ENCODE measurements around the gene RABEP1.

RABEP1 gene

GRCh38 chr17:5260542-5260941, 21.5 kb upstream of the RABEP1 start:
- Histone ChIP-seq H3K36me3 (ENCODE audit: control insufficient read depth, insufficient read depth, low read length) (no peaks in the 10 kb centered on the region), H3K9me3 (ENCODE audit: control insufficient read depth, low read length) (no peaks in the 10 kb centered on the region), H2AFZ (no peak overlapping the region), H3K4me2 (ENCODE audit: low read length) (no peak overlapping the region), H3K27me3 (ENCODE audit: control insufficient read depth, insufficient read depth, low read length) (no peaks in the 10 kb centered on the region), H3K79me2 (no peaks in the 10 kb centered on the region), H3K4me3 (ENCODE audit: low read depth, low read length) (no peak overlapping the region), H3K9ac (no peak overlapping the region), H3K27ac (no peak overlapping the region), H3K4me1 (no peaks in the 10 kb centered on the region)
- TF ChIP-seq CTCF (IDR thresholded peaks at IDR 0.05), result no peak

DNA sequence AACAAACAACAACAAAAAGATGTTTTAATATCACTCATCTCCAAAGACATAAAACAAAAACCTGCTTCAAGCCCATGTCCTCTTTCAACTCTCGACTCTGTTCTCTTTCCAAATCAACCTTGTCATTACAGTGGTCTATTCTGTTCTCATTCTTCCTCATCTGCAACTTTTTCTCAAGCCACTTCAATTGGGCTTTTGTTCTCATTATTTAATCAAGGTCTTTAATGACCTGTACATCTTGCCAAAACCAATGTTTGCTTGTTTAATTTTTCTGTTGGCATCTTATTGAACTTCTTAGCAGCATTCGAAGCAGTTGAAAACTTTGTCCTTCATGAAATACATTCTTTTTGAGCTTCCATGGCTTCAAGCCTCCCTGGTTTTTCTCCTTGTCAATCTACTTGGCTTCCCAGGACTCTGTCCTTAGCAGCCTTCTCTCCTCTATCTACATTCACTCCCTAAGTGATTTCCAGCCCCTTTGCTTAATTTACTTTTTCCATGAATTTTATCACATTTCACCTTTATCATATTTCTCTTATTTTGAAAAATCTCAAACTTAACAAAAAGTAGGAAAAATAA, 19.6 kb upstream of the RABEP1 start:
- Histone ChIP-seq H3K79me2 (no peaks in the 10 kb centered on the region), H3K4me2 (ENCODE audit: low read length) (no peak overlapping the region), H3K4me1 (no peaks in the 10 kb centered on the region), H2AFZ (no peak overlapping the region), H3K36me3 (ENCODE audit: control insufficient read depth, insufficient read depth, low read length) (no peaks in the 10 kb centered on the region), H3K9me3 (ENCODE audit: control insufficient read depth, low read length) (no peaks in the 10 kb centered on the region), H3K27me3 (ENCODE audit: control insufficient read depth, insufficient read depth, low read length) (no peaks in the 10 kb centered on the region), H3K9ac (no peak overlapping the region), H3K4me3 (ENCODE audit: low read depth, low read length) (no peak overlapping the region), H3K27ac (no peak overlapping the region)
- no peak for TF ChIP-seq CTCF (IDR thresholded peaks at IDR 0.05)

DNA sequence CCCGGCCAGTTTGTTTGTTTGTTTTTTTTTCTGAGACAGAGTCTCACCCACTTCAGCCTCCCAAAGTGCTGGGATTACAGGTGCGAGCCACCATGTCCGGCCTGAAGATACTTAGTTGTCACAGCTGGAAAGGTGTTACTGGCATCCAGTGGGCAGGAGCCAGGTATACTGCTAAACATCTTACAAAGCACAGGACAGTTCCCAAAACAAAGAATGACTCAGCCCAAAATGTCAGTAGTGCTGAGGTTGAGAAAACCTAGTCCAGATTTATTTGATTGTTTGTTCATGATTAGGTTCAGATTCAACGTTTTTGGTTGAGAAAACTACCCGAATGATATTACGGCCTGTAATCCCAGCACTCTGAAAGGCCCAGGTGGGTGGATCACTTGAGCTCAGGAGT, 18.6 kb upstream of the RABEP1 start:
- H3K4me2 ChIP-seq (ENCODE audit: low read length), result no peak overlapping the region
- no peak for TF ChIP-seq CTCF (IDR thresholded peaks at IDR 0.05)
- no peak overlapping the region for H2AFZ ChIP-seq
- H3K27ac ChIP-seq, result no peak overlapping the region
- no peaks in the 10 kb centered on the region for H3K27me3 ChIP-seq (ENCODE audit: control insufficient read depth, insufficient read depth, low read length)
- H3K36me3 ChIP-seq (ENCODE audit: control insufficient read depth, insufficient read depth, low read length), result no peaks in the 10 kb centered on the region
- no peaks in the 10 kb centered on the region for H3K79me2 ChIP-seq
- no peaks in the 10 kb centered on the region for H3K9me3 ChIP-seq (ENCODE audit: control insufficient read depth, low read length)
- no peak overlapping the region for H3K9ac ChIP-seq
- no peak overlapping the region for H3K4me3 ChIP-seq (ENCODE audit: low read depth, low read length)
- H3K4me1 ChIP-seq, result no peaks in the 10 kb centered on the region

GRCh38 chr17:5264893-5265292, 17.2 kb upstream of the RABEP1 start:
- Histone ChIP-seq H3K36me3 (ENCODE audit: control insufficient read depth, insufficient read depth, low read length) (no peaks in the 10 kb centered on the region), H3K27ac (no peak overlapping the region), H2AFZ (no peak overlapping the region), H3K9ac (no peak overlapping the region), H3K9me3 (ENCODE audit: control insufficient read depth, low read length) (no peaks in the 10 kb centered on the region), H3K27me3 (ENCODE audit: control insufficient read depth, insufficient read depth, low read length) (no peaks in the 10 kb centered on the region), H3K4me3 (ENCODE audit: low read depth, low read length) (no peak overlapping the region), H3K4me1 (no peaks in the 10 kb centered on the region), H3K79me2 (no peaks in the 10 kb centered on the region), H3K4me2 (ENCODE audit: low read length) (no peak overlapping the region)
- TF ChIP-seq CTCF (IDR thresholded peaks at IDR 0.05), result no peak

DNA sequence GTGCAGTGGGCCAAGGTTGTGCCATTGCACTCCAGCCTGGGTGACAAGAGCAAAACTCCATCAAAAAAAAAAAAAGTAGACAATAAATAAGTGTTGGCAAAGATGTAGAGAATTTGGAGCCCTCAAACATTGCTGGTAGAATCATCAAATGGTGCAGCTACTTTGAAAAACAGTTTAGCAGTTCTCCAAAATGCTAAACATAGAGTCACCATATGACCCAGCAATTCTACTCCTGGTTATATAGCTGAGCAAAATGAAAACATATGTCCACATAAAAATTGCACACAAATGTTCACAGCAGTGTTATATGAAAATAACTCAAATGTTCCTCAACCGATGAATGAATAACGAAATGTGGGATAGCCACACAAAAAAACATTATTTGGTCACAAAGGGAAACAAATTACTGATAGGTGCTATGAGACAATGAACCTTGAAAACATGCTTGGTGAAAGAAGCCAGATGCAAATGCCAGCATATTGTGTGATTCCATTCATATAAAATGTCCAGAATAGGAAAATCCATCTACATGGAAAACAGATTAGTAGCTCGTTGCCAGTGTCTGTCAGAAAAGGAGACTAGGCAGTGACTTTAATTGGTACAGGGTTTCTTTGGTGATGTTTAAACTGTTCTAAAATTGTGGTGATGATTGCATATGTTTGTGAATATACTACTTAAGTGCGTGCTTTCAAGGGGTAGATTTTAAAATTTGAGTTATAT, 12.7 kb upstream of the RABEP1 start:
- no peak overlapping the region for H3K9ac ChIP-seq
- no peak overlapping the region for H3K27ac ChIP-seq
- H3K4me1 ChIP-seq, result no peaks in the 10 kb centered on the region
- no peak overlapping the region for H3K4me2 ChIP-seq (ENCODE audit: low read length)
- H3K27me3 ChIP-seq (ENCODE audit: control insufficient read depth, insufficient read depth, low read length), result no peaks in the 10 kb centered on the region
- no peak overlapping the region for H3K4me3 ChIP-seq (ENCODE audit: low read depth, low read length)
- no peak overlapping the region for H2AFZ ChIP-seq
- no peaks in the 10 kb centered on the region for H3K36me3 ChIP-seq (ENCODE audit: control insufficient read depth, insufficient read depth, low read length)
- TF ChIP-seq CTCF (IDR thresholded peaks at IDR 0.05), result no peak
- H3K79me2 ChIP-seq, result no peaks in the 10 kb centered on the region
- H3K9me3 ChIP-seq (ENCODE audit: control insufficient read depth, low read length), result no peaks in the 10 kb centered on the region
